NCI-H2227 (cell line): ENCODE measurements around the gene KLHDC3.

Experiments used
- DNase-seq: peaks from one replicate; lab custom pipeline; 2025; ENCODE audit not compliant: unreplicated experiment; lab: John Stamatoyannopoulos, UW

The KLHDC3 gene

DNA sequence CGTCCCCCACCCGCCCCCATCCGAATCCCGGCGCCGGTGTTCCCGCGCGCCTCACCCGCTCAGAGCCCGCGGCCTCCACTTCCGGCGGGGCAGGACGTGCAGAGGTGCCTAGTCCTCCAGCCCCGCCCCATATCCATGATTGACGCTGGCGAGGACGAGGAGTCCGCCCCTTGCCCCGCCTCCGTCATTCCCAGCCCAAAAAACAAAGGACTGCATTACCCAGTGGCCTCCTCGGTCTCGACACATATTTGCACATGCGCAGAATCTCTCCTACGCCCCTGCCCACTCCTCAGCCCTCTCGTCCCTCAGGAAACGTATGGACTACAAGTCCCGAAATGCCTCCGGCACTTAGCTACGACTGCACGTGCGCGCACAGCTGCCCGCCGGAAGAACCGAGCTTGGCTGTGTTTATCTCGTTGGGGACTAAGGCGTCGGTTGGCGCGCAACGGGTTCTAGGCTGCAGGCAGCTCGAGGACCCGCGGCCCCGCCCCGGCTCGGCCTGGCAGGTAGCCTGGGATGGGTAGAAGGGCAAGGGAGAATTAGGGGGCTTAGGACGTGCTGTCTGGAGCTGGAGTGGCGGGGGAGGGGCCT, at the start of gene KLHDC3, which contains the start of gene MEA1:
KLHDC3 (plus strand) TSS at position 407 of the 591 bp plus-strand sequence. CDS start 2,944 bp downstream, outside the sequence.
MEA1 (minus strand) TSS at position 104 of the 591 bp plus-strand sequence. CDS start 133 bp downstream, outside the sequence.
- DNase-seq: peak; percentile 98

- no peak for DNase-seq
Observed at GRCh38 chr6:42966571-42966970, 47.5 kb upstream of the KLHDC3 start.

GRCh38 chr6:42967228-42967627, 46.8 kb upstream of the KLHDC3 start:
- no peak for DNase-seq

DNA sequence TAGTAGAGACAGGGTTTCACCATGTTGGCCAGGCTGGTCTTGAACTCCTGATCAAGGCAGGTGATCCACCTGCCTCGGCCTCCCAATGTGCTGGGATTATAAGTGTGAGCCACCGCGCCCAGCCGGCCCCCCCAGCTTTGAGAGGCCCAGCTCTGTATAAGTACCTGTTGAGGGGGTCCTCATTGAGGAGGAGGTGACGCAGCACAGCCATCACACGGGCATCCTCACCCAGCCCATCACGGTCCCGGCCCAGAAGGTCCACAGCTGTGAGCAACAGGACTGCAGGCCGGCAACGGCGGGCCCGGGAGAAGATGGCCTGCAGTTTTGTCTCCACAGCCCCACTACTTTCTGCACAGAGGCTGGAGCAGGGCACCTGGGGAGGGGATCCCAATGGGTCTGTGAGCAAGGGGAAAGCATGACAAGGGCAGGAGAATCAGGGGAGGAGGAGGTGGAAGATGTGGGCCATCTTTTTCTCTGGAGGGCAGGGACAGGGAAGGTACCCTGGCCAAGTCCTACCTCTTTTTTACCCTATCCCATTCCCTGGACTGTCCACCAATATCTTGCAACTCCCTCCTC, 45.8 kb upstream of the KLHDC3 start:
- no peak for DNase-seq

- no peak for DNase-seq
Observed at GRCh38 chr6:42968783-42969182, 45.3 kb upstream of the KLHDC3 start.

GRCh38 chr6:42969431-42969830, 44.6 kb upstream of the KLHDC3 start:
- DNase-seq: no peak

GRCh38 chr6:42969934-42970333, 44.1 kb upstream of the KLHDC3 start:
- DNase-seq: no peak

DNA sequence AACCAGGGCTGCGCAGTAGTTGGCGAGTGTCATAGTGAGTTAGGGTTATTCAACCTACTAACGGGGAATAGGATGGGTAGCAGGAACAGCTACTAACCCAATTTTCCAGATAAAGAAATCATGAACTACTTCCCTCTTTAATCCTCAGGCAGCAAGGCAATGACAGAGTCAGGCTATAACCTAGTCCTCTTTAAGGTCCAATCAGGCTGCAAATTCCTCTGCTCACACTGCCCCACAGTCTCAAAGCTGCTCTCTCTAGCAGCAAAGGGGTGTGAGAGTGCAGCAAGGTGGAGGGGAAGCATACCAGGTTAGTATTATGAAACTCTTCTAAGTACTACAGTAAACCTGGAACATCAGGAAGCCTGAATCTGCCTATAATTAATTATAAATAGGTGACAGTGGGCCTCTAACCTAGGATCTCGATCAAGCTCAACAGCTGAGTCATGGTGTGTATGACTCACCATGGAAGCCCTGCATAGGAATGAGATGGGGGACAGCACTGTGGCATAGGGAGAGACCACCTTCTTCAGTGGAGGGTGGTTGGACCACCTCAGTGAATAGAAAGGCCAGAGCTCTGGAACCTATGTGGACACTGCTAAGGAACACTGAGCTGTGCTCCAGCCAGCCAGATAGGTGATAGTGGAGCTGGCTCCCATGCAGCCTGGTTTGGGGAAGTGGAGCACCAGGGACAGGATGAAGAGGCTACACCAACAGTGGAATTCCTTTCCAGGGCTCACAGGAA, 43.0 kb upstream of the KLHDC3 start:
- no peak for DNase-seq

- DNase-seq: no peak
Observed at GRCh38 chr6:42971746-42972327, 42.2 kb upstream of the KLHDC3 start.

DNA sequence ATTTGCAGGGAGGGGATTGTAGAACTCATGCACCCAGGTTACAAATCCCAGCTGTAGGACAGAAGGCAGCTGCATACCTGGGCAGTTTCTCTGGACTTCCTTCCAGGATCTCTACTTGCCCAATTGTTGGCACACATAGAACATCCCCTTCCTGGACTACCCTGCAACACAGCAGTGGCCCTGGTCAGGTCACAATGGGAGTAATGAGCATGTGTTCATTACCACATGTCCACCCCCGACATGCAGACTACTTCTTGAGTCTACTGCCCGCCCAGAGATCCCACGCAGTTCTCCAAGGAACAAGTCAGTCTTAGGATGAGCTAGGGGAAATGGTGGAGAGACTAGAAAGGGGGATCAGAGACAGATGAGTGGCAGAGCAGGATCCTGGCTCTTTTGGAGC, 40.1 kb upstream of the KLHDC3 start:
- DNase-seq: no peak

DNA sequence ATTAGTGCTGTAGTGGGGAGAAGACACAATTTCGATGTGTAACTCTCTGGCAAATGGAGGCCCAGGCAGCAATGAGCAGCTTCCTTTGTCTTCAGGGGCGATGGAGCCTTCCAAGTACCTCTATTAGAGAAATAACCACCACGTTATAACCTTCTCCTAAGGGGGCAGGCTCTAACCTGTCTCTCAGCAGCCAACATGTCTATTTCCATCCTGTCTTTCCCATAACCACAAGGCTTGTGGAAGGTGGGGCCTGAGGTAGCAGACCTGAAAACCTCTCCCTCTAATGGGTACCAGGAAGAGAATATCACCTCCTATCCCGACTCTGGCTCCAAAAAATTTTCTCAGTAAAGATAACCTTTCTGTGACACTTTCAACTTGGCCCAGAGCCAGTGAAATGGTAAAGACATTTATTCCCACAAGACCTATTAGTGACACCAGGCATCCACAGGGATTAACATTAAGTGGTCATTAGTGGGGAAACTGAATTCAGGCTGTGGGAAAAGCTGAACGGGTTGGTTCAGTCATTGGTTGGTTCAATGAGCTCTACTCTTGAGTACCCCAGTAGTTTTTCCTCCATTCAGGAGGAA, 39.0 kb upstream of the KLHDC3 start:
- DNase-seq: no peak

DNA sequence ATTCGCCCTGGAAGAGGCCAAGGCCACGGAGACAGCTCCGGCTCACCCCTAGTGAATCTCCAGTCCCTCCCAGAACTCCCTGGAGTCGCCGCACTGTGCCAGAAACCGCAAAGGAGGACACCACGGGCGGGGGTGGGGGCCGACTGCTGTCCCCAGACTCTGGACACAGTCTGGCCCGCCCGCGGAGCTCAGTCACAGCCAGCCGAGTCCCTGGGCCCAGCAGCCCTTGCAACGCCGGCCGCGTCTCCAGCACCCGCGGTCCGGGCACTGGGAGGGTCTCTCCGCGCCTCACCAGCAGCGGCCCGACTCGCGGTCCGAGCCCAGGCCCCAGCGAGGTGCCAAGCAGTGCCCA, 35.6 kb upstream of the KLHDC3 start:
- peak; percentile 11 for DNase-seq

- peak; percentile 89 for DNase-seq
Observed at GRCh38 chr6:42978839-42979522, 35.1 kb upstream of the KLHDC3 start, which contains the start of gene PEX6. TSS of gene PEX6 (minus strand) at chr6:42979181. CDS start at chr6:42979150, 31 bp downstream.

DNA sequence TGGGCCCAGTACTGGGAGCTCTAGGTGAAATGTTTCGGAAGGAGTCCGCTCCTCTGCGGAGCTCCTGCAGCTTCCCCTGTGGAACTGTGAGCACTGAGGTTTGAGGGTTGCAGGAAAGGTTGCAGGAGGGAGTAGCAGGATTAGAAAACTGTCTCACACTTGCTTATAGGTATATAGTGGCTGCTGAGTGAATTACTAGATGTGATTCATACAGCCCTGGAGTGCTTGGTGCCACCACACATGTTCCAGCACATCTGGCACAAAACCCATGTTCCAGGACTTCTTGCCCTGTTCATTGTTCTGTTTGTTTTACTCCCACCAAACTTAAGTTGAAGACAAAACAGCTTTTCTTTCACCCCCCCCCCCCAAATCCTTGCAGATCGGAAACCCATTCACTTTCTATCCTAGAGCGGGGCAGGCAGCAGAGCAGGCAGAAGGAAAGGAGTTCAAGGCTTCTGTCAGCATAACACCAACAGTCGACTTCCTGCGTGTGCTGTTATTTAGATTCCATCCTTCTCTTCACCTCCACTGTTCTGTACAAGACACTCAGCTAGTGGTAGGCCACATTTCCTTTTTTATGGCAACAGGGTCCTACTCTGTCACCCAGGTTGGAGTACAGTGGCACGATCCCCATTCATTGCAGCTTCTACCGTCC, 34.4 kb upstream of the KLHDC3 start:
- DNase-seq: no peak

- DNase-seq: no peak
Observed at GRCh38 chr6:42981836-42982235, 32.2 kb upstream of the KLHDC3 start.

GRCh38 chr6:42984001-42984923, 29.8 kb upstream of the KLHDC3 start, which contains the start of gene PPP2R5D:
TSS of gene PPP2R5D (plus strand) at chr6:42984570. CDS start at chr6:42984678, 108 bp downstream.
- DNase-seq: peak; percentile 97

DNA sequence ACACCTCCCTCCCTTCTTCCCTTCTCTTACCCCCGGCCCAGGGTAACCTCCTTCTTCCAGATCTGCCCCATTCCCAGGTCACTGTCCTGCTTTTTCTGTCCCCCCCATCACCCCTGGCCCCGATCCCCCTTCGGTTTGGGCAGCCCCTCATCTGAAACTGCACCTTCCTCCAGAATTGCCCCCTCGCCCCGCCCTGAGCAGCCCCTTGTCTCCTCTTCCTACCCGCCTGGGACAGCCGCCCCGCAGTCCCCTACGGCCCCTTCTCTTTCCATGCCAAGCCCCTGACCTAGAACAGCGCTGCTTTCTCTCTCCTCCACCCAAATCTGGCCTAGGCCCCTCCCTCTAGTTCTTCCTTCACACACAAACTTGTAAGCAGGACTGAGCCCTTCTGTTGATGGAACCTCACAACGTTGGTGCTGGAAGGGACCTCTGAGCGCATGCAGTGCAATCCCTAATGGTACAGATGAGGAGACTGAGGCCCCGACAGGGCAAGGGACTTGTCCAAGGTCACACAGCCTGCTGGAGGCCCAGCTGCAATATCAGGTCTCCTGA, 29.0 kb upstream of the KLHDC3 start:
- no peak for DNase-seq

DNA sequence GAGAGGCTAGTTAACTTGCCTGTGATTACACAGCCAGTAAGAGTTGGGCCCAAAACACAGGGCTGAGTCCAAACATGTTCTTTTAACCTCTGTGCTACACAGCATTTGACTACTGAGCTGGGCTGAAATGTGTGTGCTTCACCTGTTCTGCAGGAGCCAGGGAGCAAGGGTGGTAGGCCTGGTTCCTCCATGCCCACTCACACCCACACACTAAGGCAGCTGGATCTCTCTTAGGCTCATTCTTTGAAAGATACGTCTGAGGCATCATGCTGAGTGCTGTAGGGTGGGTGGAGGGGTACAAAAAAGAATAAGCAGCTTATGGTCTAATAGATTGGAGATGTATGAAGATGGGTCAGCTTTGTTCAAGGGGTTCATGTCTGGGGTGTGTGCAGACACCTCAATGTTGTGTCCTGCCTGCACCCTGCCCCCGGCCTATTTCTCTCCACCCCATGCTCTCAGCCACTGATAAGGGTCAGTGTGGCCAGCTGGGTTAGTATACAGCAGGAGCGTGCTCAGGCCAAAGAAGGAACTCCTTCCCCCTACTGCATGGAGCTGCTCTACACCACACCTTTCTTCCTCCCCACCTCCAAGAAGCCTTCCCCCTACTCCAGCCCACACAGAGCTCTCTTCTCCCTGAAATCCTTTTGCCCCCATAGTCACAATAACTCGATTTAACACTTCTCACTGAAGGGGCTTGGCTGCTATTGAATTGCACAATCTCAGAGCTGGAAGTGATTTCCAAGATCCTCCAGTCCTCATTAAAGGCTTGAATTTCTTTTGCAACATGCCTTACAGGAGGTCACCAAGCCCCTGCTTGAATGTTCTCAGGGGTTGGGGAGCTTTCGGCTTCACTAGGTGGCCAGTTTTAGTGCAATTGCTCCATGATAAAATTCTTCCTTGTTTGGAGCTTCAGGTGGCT, 26.3 kb upstream of the KLHDC3 start:
- no peak for DNase-seq
